HT1080 (cell line): Measurements from ENCODE around the gene RRP36. TPM values are rescaled to one million over a fixed set of nuclear protein-coding genes. Genes with fewer than 3 reads are reported as not detected.

Source experiments
- DNase-seq: peaks from one replicate; pipeline ENCODE4 v3.0.0-alpha.2; 2015; ENCODE audit warnings: low read depth
- total RNA-seq: library from RNA; depleted of rRNA; stranded (reverse); fragments of >200 nt; shearing (Covaris generic); gene quantifications from 2 replicates; pipeline ENCODE4 v1.2.3, GENCODE V29; 2014

The RRP36 gene
- total RNA-seq, 1 experiment from 2014 or later = 134 TPM

DNA sequence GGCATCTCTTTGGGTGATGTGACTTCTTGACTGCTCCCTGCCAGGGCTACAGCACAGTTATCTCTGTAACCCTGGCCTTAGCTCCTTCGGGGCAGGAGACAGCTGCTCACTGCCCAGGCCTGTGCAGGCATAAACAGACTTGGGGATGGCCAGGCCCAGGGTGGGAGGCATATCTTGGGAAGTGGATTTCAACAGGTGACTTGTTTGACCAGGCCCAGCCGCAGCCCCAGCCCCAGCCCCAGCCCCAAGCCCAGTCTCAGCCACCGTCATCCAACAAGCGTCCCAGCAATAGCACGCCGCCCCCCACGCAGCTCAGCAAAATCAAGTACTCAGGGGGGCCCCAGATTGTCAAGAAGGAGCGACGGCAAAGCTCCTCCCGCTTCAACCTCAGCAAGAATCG, 15.2 kb upstream of the RRP36 start:
- DNase-seq = no peak

DNA sequence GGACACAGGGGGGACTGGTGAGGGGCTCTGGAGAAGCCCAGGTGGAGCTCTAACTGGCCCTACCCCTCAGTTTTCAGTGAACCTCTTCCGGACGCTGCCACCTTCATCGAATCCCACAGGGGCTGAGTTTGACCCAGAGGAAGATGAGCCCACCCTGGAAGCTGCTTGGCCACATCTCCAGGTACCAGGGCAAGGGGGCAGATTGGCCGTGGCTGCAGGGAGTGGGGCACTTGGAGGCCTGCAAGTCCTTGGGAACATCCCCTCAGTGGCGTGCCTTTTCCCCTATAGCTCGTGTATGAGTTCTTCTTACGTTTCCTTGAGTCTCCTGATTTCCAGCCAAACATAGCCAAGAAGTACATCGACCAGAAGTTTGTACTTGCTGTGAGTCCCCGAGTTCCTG, 14.3 kb upstream of the RRP36 start:
- no peak for DNase-seq

DNA sequence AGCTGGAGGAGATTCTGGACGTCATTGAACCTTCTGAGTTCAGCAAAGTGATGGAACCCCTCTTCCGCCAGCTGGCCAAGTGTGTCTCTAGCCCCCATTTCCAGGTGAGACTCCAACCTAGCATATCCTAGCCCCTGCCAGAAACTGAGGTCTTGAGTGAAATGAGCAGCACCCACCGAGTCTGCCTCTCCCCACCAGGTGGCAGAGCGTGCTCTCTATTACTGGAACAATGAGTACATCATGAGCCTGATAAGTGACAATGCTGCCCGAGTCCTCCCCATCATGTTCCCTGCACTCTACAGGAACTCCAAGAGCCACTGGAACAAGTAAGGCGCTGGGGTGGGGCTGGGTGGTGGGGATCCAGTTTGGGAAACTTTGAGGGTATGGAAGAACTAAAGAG, 12.3 kb upstream of the RRP36 start:
- peak; percentile 21 for DNase-seq

DNA sequence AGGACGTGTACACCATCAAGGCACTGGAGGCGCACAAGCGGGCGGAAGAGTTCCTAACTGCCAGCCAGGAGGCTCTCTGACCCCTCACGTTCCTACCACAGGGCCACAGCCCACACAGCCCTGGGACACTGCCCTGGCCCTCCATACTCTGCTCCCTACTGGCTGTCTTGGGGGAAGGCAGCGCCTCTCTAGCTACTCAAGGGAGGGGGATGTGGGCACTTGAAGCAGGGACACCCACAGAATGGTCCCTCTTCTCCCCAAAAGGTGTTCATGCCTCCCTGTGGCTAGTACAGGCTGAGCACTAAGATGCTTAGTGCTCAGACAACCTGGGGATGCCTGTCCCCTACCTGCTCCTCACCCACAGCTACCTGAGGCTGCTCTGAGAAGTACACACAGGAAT, 10.2 kb upstream of the RRP36 start:
- DNase-seq = no peak

DNA sequence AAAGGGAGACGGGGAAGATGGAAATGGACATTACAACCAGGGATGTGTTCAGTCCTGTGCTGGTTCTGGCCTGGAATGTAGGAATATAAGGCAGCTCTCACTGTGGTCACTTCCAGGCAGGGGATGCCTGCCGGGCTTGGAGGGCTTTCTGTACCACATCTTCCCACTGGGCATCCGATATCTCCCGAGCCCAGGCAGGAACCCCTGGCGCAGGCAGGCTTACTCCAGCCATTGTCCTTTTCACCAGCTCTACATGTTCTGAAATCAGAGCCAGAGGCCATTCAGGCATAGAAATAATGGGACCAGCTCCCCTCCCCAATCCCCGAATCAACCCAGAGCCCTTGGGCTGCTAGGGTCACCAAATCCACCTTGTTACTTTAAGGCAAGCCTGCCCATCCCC, 9.1 kb upstream of the RRP36 start:
- no peak for DNase-seq

DNA sequence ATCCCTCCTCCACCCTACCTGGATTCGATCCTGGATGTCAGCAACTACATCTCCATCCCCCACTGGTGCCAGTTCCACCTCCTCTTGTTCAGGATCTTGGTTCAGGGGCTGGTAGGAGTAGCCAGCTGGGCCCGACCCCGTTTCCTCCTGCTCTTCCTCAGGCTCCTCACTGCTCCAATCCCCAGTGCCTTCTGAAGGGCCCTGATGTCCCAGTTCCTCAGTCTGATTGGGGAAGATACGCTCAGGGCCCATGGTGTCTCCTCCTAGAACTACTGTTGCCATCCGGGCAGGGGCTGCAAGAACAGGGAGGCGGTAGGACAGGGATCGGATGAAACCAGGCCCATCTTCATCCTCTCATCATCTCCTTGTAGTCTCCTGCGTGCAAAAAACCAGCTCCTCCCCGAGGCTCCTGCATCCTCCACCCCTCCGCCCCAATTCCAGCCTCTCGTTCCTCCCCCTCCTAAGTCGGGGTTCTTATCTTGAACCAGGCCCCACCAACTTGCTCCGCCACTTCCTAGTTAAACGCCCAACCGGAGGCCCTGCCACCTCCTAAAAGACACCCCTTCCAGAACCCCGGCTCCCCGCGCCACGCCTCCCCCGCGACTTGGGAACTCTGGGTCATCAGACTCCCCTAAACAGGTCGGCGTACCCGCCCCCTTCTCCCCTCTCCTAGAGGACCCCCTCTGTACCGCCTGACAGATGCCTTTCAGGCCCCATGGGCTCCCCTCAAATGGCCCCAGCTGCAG, 8.2 kb upstream of the RRP36 start:
- no peak for DNase-seq

DNA sequence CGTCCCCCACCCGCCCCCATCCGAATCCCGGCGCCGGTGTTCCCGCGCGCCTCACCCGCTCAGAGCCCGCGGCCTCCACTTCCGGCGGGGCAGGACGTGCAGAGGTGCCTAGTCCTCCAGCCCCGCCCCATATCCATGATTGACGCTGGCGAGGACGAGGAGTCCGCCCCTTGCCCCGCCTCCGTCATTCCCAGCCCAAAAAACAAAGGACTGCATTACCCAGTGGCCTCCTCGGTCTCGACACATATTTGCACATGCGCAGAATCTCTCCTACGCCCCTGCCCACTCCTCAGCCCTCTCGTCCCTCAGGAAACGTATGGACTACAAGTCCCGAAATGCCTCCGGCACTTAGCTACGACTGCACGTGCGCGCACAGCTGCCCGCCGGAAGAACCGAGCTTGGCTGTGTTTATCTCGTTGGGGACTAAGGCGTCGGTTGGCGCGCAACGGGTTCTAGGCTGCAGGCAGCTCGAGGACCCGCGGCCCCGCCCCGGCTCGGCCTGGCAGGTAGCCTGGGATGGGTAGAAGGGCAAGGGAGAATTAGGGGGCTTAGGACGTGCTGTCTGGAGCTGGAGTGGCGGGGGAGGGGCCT, 7.5 kb upstream of the RRP36 start, which contains the start of the genes KLHDC3 and MEA1:
TSS of gene KLHDC3 (plus strand) at position 407 of the 591 bp plus-strand sequence. CDS start 2,944 bp downstream, outside the sequence.
TSS of gene MEA1 (minus strand) at position 104 of the 591 bp plus-strand sequence. CDS start 133 bp downstream, outside the sequence.
- peak; percentile 100 for DNase-seq

DNA sequence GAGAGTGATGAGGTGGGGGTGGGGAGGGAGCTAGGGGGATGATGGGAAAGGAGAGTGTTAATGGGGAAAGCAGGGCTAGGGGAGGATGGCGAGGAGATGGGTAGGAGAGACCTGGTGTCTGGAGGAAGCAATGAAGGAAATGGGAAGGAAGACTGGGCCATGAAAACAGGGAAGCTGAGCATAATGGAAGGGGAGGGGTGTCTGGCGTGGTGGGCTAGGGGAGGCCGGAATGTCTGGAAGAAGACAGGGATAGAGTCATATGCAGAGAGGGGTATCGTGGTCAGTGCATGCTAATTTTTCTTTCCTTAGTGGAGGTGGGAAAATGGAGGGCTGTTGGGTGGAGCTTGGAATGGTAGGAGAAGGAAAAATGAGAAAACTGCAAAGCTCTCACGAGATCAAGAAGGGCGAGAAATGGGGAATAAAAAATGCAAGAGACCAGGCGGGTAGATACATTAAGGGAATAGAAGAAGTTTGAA, 7.0 kb upstream of the RRP36 start:
- DNase-seq = peak; percentile 16

DNA sequence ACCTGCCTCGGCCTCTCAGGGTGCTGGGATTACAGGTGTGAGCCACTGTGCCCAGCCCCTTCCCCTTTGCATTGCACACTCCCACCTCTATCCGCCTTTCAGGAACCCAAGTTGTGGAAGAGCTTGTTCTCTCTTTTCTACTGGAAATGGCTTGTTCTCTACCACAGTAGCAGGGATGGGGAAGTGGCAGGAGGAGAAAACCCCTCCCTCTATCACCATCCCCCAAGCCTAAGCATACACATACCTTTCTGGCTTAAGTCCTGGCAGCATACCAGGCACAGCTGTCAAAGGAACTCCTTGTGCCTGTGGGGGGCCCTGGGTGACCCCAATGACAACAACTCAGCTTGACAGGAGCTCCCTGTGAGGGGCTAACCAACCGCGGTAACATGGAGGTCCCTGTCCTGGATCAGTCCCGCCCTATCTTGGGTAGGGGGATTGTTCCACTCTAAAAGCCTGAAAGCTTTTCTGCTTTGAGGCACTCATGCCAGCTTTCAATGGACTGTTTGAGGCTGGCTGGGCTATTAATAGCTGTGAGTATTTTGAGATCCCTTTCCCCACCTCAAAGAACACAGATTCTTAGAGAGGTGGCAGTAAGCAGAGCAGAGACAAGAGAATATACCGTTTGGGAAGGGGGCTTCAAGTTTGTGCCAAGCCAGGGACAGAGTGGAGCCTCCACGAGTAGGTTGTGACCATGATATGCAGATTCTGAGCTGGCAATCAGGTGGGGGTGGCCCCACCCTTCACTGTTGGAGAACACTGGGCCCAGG, 5.1 kb upstream of the RRP36 start:
- no peak for DNase-seq

DNA sequence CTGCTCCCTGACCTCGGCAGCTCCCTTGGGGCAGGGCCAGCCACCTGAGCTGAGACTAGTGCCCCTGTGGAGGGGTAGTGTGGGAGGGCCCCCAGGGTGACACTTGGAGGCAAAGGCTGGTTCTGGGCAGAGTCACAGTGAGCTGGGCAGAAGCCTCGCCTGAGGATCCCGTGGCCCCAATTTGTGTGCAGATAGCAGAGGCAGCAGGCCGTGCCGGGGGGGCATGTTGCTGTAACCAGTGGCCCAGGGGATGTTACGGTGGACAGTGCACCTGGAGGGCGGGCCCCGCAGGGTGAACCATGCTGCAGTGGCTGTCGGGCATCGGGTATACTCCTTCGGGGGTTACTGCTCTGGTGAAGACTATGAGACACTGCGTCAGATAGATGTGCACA, 4.5 kb upstream of the RRP36 start:
- DNase-seq = no peak

DNA sequence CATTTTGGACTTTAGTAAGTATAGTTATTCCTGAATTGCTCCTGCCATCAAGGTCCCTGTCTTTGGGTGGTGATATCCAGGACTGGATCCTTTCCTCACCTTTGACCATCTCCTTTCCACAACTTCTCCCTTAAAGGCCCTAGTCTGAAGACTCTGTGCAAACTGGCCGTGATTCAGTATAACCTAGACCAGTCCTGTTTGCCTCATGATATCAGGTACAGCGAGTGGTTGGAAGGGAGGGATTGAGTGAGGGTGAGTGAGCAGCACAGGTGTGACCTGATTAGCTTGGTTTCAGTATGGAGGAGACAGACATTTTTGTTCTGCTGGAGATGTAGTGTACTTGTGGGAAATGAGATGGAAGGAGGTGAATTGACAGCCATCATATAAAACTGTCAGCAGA, 2.3 kb upstream of the RRP36 start:
- no peak for DNase-seq

DNA sequence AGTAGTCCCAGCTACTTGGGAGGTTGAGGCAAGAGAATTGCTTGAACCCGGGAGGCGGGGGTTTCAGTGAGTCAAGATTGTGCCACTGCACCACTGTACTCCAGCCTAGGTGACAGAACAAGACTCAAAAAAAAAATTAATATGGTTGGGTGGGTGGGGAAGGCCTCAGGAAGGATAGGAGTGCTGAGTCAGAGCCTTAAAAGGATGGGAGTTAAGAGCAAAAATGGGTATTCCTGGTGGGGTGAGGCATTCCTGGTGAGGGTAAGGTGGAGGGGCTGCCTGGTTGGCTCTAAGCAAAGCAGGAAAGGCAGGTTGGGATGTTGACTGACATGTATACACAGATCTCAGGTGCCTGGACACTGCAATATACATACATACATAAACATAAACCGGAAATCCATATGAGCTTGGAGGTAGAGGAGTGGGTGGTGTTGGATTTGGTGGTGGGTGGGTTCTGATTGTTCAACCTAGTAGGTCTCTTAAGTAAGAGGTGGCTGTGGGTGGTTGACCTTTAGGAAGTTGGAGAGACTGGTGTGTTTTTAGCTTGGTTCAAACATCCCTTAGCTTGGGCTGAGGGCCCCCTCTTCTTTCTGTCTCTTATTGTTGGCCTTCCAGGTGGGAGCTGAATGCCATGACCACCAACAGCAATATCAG, 1.2 kb upstream of the RRP36 start:
- no peak for DNase-seq

DNA sequence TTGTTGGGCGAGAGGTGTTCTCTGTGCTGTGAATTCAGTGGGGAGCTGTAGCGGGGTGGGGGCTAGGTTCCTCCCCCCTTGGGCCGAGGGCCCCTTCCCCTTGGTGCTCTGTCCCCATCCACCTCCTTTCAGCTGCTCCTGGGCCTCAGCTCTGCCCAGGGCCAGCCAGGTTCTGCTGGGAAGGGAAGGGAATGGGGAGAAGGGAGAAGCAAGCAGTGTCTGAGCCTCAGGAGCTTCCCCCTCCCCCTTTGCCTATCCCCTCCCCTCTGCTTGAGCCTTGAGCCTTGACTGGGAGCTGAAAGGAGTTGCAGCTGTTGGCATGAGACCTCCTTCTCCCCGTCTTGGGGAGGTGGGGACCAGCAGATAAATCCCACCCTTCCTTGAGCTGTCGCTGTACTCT, 576 bp upstream of the RRP36 start:
- no peak for DNase-seq

DNA sequence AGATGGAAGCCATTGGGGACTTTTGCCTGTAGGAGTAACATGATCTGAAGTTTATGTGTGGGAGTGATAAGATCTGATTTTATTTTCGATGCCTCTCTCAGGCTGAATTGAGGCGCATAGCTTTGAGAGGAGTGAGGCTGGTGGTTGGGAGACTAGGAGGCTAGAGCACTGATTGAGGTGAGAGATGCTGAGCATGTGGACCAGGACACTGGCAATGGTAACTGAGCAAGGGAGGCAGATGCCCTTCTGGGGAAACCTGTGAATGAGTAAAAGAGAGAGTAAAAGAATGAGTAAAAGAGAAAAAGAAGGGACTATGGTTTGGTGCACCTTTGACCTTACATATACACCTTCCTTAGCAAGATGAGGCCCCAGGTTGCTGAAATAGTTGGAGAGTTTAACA, 3.0 kb downstream of the RRP36 start:
- DNase-seq = no peak

DNA sequence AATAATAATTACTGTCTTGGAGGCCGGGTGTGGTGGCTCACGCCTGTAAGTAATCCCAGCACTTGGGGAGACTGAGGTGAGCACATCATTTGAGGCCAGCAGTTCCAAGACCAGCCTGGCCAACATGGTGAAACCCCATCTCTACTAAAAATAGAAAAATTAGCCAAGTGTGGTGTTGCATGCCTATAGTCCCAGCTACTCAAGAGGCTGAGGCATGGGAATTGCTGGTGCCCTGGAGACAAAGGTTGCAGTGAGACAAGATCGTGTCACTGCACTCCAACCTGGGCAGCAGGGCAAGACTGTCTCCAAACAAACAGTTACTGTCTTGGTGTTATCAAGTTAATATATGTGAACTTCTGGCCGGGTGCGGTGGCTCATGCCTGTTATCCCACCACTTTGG, 4.9 kb downstream of the RRP36 start:
- no peak for DNase-seq

DNA sequence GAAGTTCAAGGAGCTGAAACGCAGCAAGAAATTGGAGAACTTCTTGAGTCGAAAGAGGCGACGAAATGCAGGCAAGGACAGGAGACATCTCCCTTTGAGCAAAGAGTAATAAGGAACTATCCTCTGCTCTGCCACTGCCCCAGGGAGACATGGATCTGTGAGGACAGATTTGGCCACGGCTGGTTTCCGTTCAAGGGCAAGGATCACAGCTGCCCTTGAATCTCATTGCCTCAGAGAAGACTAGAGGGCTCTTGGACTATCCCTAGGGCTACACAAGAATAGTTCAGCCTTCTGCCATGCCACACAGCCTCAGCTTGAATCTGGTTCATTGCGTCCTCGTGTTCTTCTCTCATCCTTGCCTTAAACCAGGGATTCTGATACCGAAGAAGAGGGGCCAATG, 7.7 kb downstream of the RRP36 start:
- DNase-seq = no peak

DNA sequence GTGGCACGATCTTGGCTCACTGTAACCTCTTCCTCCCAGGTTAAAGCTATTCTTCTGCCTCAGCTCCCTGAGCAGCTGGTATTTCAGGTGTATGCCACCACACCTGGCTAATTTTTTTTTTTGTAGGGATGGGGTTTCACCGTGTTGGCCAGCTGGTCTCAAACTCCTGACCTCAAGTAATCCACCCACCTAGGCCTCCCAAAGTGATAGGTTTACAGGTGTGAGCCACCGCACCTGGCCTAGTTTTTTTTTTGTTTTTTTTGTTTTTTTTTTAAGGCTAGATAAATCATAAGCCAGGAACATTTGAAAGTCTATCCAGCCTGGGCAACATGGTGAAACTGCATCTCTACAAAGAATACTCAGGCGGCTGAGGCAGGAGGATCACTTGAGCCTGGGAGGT, 10.9 kb downstream of the RRP36 start:
- no peak for DNase-seq

DNA sequence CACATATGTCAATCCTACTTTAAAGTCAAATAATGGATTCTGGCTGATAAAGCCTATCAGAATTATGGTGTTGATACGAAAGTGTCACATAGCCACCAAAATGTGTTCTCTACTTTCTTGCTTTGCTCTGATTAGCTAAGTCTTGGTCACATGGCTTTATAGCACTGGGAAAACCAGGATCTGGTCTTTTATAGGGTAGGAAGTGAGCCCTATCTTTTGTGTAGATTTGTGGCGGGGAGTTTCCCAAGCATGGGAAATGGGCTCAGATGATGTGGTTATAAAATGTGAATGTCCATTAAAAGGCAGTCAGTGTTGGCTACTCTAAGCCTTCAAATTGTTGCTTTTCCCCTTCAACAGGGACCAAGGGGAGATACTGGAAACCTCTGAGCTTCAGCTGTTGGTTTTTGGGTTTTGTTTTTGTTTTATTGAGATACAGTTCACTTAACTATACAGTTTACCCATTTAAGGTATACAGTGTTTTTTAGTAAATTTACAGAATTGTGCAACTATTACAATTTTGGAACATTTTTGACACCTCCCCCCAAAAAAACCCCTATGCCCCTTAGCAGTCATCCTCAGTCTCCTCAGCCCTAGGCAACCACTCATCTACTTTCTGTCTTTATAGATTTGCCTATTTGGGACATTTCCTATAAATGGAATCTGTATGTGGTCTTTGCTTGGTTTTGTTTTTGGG, 12.2 kb downstream of the RRP36 start:
- no peak for DNase-seq

DNA sequence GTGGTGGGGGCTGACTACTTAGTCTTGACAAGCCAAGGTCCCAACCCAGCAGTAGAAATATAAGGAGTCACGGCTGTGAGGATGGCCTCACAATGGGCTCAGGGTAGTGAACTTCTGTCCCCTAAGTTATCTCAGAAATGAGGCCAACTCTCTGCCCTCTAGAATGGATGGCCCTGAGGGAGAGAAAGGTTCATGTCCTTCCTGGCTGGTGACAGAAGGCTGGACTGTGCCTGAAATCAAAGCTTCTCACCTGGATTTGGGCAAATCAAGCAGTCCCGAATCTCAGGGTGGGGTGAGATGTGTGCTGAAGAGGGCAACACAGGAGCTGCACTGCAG, 12.7 kb downstream of the RRP36 start:
- DNase-seq = no peak

DNA sequence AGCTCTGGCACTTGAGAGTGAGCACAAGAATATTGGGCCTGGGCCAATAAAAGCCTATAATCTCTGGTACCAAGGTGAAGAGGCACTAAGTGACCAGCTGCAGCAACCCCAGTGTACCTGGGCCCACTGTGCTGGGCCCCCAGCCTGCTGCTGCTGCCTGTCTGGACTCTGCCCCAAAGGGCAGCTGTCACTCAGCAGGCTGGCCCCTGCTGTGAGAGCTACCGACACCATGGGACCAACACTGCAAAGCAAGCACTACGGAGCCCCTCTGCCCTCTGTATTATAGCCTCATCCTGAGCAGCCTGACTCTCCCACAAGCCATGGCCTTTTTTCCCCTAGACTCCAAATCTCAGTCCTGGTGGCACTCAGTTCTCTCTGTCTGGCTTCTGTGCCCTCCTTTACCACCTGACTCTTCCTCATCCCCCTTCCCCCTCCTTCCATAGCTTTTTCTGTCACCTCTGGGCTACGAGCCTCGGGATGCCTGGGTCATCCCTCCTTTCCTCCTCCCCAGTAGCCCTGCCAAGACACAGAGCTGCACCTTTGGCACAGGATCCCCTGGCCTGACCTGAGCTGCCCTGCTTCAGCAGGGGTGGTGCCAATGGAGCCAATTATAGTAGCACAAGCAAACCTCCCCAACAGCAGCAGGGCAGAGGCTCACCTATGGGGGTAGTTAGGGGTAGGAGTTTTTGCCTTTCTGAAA, 14.2 kb downstream of the RRP36 start:
- DNase-seq = no peak

DNA sequence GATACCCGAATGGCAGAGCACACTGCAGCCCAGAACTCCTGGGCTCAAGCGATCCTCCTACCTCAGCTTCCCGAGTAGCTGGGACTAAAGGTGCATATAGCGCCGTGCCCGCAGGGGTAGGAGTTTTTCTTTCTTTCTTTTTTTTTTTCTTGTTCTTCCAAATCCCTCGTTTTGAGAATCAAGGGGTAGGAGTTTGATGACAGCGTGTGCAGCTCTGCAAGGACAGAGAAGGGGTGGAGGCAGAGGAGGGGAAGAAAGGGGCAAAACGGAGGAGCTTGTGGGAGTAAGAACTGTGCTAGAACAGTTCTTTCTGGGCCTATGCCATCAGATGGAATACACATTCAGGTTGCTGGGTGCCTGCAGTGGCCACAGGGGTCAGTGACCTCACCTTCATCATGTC, 15.3 kb downstream of the RRP36 start:
- DNase-seq = no peak
